OCI-LY1 (cell line): ENCODE data around the gene TAF3.

ENCODE experiments used
- H2AFZ ChIP-seq: fragments of 200-600 bp; sonication (generic), shearing (Covaris generic); 2 replicates; pipeline ENCODE4 v1.6.0; 2014; ENCODE audit warnings: antibody characterized with exemption, mild to moderate bottlenecking, low read length
- H3F3A ChIP-seq: fragments of 200-600 bp; sonication (generic), shearing (Covaris generic); 2 replicates; pipeline ENCODE4 v1.6.0; 2014; ENCODE audit warnings: mild to moderate bottlenecking, antibody characterized with exemption, low read length, moderate library complexity; ENCODE audit not compliant: insufficient read depth
- H3K27ac ChIP-seq: fragments of 200-600 bp; sonication (generic); 2 replicates; pipeline ENCODE4 v1.5.1; 2014; ENCODE audit warnings: low read length, mixed run types, mild to moderate bottlenecking, low read depth; ENCODE audit not compliant: poor library complexity, severe bottlenecking
- H3K27me3 ChIP-seq: fragments of 200-600 bp; sonication (generic); 2 replicates; pipeline ENCODE4 v1.6.0; 2014; ENCODE audit warnings: antibody characterized with exemption, mild to moderate bottlenecking, low read length, moderate library complexity; ENCODE audit not compliant: insufficient read depth
- H3K36me3 ChIP-seq: fragments of 200-600 bp; sonication (generic); 2 replicates; pipeline ENCODE4 v1.6.1; 2014; ENCODE audit warnings: mild to moderate bottlenecking, antibody characterized with exemption, low read length, moderate library complexity, mixed read lengths; ENCODE audit not compliant: insufficient read depth
- H3K4me1 ChIP-seq: fragments of 200-600 bp; sonication (generic); 2 replicates; pipeline ENCODE4 v1.5.1; 2014; ENCODE audit warnings: mild to moderate bottlenecking, low read length, moderate library complexity; ENCODE audit not compliant: insufficient read depth, severe bottlenecking
- H3K4me2 ChIP-seq: fragments of 200-600 bp; sonication (generic), shearing (Covaris generic); 2 replicates; pipeline ENCODE4 v1.6.1; 2014; ENCODE audit warnings: low read length
- H3K4me3 ChIP-seq: fragments of 200-600 bp; sonication (generic); 2 replicates; pipeline ENCODE4 v1.5.1; 2014; ENCODE audit warnings: low read length, low read depth, mild to moderate bottlenecking, mixed read lengths; ENCODE audit not compliant: poor library complexity, severe bottlenecking
- H3K79me2 ChIP-seq: fragments of 200-600 bp; shearing (Covaris generic); 2 replicates; pipeline ENCODE4 v1.6.1; 2016; ENCODE audit warnings: mixed run types, low read length, mixed read lengths; ENCODE audit not compliant: insufficient read depth
- H3K9ac ChIP-seq: fragments of 200-600 bp; sonication (generic), shearing (Covaris generic); 2 replicates; pipeline ENCODE4 v1.6.1; 2014; ENCODE audit warnings: mild to moderate bottlenecking, low read length, mixed read lengths
- H3K9me2 ChIP-seq: fragments of 200-600 bp; sonication (generic), shearing (Covaris generic); 2 replicates; pipeline ENCODE4 v1.6.1; 2014; ENCODE audit warnings: low read depth, mild to moderate bottlenecking, low read length, mixed read lengths
- H3K9me3 ChIP-seq: fragments of 200-600 bp; shearing (Covaris generic); 2 replicates; pipeline ENCODE4 v1.6.1; 2014; ENCODE audit warnings: low read length, mixed read lengths
- H4K20me1 ChIP-seq: fragments of 200-600 bp; sonication (generic), shearing (Covaris generic); 2 replicates; pipeline ENCODE4 v1.6.0; 2016; ENCODE audit warnings: mild to moderate bottlenecking, low read length; ENCODE audit not compliant: insufficient read depth
- CTCF ChIP-seq: fragments of 200-600 bp; sonication (generic), shearing (Covaris generic); IDR thresholded peaks from 2 replicates; pipeline ENCODE4 v1.5.1; 2017; ENCODE audit warnings: mild to moderate bottlenecking, antibody characterized with exemption, low read length, moderate library complexity, mixed read lengths
- EZH2 ChIP-seq: fragments of 200-600 bp; sonication (generic), shearing (Covaris generic); IDR thresholded peaks from 2 replicates; pipeline ENCODE4 v1.8.0; 2017; ENCODE audit warnings: borderline replicate concordance, mixed run types, mild to moderate bottlenecking, antibody characterized with exemption, low read length, moderate library complexity, mixed read lengths

Gene TAF3

GRCh38 chr10:8058274-8059111, 240.2 kb downstream of the TAF3 start:
- Histone ChIP-seq H3K79me2 (no peaks in the 10 kb centered on the region), H3K36me3 (no peaks in the 10 kb centered on the region), H4K20me1 (no peaks in the 10 kb centered on the region), H3K9me3 (no peaks in the 10 kb centered on the region), H3K4me2 (no peak overlapping the region), H3K9ac (no peak overlapping the region), H3K9me2 (no peaks in the 10 kb centered on the region), H3K27ac (no peak overlapping the region), H3K4me1 (no peaks in the 10 kb centered on the region), H3K27me3 (no peaks in the 10 kb centered on the region; the same call in 1 of the 2 replicates), H2AFZ (no peak overlapping the region), H3F3A (no peaks in the 10 kb centered on the region), H3K4me3 (no peak overlapping the region)
- TF ChIP-seq EZH2 (no peak), CTCF (no peak)

- no peaks in the 10 kb centered on the region; the same call in 1 of the 2 replicates for H3K27me3 ChIP-seq
- no peak overlapping the region for H3K4me3 ChIP-seq
- no peak overlapping the region for H3K27ac ChIP-seq
- H3K4me2 ChIP-seq: no peak overlapping the region
- no peaks in the 10 kb centered on the region for H4K20me1 ChIP-seq
- no peaks in the 10 kb centered on the region for H3K79me2 ChIP-seq
- H3K9me3 ChIP-seq: no peaks in the 10 kb centered on the region
- no peaks in the 10 kb centered on the region for H3F3A ChIP-seq
- H2AFZ ChIP-seq: no peak overlapping the region
- TF ChIP-seq EZH2: no peak
- no peak for TF ChIP-seq CTCF
- no peak overlapping the region for H3K9ac ChIP-seq
- H3K4me1 ChIP-seq: no peaks in the 10 kb centered on the region
- no peaks in the 10 kb centered on the region for H3K9me2 ChIP-seq
- no peaks in the 10 kb centered on the region for H3K36me3 ChIP-seq
Measured at GRCh38 chr10:8059191-8059936, 241.1 kb downstream of the TAF3 start.

- no peak overlapping the region for H3K27ac ChIP-seq
- no peak overlapping the region for H3K4me3 ChIP-seq
- no peak for TF ChIP-seq EZH2
- TF ChIP-seq CTCF: no peak
- H2AFZ ChIP-seq: no peak overlapping the region
- H3K36me3 ChIP-seq: no peaks in the 10 kb centered on the region
- no peak overlapping the region for H3K9ac ChIP-seq
- H3F3A ChIP-seq: no peaks in the 10 kb centered on the region
- no peak overlapping the region for H3K4me2 ChIP-seq
- no peaks in the 10 kb centered on the region for H4K20me1 ChIP-seq
- H3K9me3 ChIP-seq: no peaks in the 10 kb centered on the region
- no peaks in the 10 kb centered on the region; the same call in 1 of the 2 replicates for H3K27me3 ChIP-seq
- H3K9me2 ChIP-seq: no peaks in the 10 kb centered on the region
- H3K4me1 ChIP-seq: no peaks in the 10 kb centered on the region
- H3K79me2 ChIP-seq: no peaks in the 10 kb centered on the region
Measured at GRCh38 chr10:8060010-8060703, 241.9 kb downstream of the TAF3 start.
